ENCODE results near the gene RNF169.

RNF169 gene, protein sequence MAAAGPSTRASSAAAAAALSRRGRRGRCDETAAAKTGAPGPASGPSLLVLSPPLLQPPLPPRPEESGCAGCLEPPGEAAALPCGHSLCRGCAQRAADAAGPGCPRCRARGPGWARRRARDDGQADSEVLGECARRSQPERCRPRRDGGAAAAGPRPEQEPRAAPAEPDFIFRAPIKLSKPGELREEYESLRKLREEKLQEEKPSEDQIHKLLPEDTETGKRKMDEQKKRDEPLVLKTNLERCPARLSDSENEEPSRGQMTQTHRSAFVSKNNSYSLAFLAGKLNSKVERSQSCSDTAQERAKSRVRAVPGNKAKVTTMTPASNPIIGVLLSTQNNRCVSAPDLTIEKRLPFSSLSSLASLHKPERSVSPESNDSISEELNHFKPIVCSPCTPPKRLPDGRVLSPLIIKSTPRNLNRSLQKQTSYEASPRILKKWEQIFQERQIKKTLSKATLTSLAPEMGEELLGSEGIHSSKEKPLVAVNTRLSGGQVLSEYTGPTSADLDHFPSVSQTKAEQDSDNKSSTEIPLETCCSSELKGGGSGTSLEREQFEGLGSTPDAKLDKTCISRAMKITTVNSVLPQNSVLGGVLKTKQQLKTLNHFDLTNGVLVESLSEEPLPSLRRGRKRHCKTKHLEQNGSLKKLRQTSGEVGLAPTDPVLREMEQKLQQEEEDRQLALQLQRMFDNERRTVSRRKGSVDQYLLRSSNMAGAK

DNA sequence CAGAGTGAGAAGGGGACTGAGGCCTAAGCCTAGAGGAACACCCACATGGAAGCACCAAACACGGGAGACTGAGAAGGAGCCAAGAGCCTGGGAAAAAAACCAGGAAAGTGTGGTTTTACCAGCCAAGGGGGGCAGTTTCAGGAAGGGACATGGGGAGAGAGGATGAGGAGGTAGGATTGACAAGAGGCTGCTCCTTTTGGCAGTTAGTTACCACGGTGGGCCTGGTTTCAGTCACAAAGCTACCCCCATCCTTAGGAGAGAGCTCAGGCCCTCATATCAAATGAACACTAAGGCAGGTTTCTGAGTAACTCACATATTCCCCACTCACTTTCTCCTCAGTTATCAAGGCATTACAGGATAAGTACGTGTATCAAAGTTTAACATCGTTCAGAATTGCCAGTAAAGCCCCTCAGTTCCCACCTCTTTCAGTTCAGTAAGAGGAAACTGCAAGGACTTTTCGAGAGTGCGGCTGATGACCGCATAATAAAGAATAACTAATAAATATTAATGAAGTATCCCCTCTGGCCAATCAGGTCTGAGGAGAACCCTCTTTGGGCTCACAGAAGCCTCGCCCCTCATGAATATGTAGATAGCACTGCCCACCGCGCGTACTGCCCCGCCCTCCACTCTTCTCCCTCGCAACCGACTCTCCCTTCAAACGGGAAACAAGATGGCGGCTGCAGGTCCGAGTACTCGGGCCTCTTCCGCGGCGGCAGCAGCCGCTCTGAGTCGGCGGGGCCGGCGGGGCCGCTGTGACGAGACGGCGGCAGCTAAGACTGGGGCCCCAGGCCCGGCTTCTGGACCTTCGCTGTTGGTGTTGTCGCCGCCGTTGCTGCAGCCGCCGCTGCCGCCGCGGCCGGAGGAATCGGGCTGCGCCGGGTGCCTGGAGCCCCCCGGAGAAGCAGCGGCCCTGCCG, at the start of gene RNF169:
TSS of gene RNF169 (plus strand) at position 639 of the 916 bp plus-strand sequence. CDS start at position 671, 32 bp downstream.
- FAIRE-seq = peak; percentile 85

DNA sequence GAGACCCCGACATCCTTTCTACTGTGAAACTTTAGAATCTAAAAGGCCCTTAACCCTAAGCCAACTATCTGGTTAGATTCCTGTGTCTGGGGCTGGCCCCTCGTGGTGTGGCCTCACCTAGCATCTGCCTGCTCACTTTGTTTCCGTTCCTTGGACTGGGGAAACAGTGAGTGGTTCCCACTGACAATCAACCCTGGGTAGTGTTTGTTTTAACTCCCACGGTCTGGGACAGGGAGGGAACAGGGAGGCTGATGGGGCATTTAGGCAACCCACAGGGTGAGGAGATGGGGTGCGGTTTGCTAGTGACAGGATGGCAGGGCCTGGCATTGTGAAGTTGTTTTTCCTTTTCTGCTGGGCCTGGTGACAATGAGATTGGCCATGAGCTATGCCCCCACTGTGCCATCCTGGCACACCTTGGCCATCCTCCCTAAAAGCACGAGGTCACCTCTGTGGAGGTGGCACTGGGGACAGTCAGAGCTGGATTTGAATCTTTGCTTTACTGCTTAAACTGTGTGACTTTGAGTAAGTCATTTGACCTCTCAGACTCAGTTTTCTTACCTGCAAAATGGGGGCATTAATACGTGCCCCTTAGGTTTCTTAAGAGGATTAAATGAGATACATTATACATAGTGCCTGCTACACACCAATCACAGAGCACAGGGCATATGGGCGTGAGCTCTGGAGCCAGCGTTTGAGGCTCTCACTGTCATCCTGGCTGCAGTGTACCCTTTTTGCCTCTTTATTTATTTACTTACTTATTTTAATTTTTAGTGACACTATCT, 48.8 kb upstream of the RNF169 start:
- FAIRE-seq = no peak

GRCh38 chr11:74701351-74701750, 47.3 kb upstream of the RNF169 start:
- no peak for FAIRE-seq

DNA sequence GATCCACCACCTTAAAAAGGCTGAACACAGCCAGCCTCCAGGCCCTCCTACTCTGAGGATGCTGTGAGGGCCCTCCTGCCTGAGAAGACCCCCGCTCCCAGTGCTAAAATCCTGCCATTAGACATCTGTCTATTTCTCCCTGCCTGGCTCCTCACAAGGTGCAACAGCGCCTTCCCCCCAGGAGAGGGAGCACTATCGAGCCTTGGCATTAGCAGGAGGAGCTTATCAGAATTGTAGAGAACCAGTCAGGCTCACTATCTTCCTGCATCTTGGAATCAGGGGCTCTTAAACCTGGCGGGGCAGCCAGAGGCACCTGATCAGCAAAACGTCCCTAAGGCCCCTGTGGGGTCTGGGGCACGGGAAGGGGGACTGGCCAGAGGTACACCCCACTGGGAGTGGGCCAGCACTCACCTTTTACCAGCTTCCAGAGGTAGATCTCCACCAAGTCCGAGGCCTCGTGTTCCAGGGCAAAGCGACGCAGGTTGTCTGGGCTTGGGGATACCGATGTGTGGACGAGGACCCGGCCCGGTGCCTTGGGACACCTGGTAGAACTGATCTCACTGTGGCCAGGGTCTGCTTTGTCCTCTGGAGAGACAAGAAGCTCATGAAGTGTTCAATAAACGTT, 46.2 kb upstream of the RNF169 start:
- no peak for FAIRE-seq

GRCh38 chr11:74703211-74703610, 45.4 kb upstream of the RNF169 start:
- no peak for FAIRE-seq

GRCh38 chr11:74707182-74707581, 41.5 kb upstream of the RNF169 start:
- FAIRE-seq = no peak

- FAIRE-seq = no peak
These were observed 40.8 kb upstream of the RNF169 start for GRCh38 chr11:74707602-74708510.

- no peak for FAIRE-seq
These were observed 39.5 kb upstream of the RNF169 start for GRCh38 chr11:74709175-74709574.

GRCh38 chr11:74710281-74710938, 38.2 kb upstream of the RNF169 start:
- FAIRE-seq = no peak

GRCh38 chr11:74713686-74714085, 35.0 kb upstream of the RNF169 start:
- no peak for FAIRE-seq

DNA sequence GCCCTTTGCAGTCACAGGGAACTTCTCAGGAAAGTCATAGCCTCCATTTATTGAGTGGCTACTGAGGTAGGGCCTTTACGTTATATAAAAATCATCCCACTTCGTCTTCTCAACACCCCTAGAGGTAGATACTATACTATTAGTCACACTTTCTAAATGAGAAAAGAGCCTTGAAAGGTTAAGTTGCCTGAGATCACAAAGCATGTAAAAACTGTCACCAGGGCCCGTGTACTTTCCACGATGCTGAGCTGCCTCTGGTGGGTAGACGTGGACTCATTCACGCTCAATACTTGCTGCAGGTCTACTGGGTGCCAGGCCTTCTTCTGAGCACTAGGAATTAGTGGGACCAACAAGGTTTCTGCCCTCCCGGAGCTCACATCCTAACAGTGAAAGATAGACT, 33.7 kb upstream of the RNF169 start:
- FAIRE-seq = no peak

GRCh38 chr11:74717221-74717969, 31.3 kb upstream of the RNF169 start:
- no peak for FAIRE-seq

DNA sequence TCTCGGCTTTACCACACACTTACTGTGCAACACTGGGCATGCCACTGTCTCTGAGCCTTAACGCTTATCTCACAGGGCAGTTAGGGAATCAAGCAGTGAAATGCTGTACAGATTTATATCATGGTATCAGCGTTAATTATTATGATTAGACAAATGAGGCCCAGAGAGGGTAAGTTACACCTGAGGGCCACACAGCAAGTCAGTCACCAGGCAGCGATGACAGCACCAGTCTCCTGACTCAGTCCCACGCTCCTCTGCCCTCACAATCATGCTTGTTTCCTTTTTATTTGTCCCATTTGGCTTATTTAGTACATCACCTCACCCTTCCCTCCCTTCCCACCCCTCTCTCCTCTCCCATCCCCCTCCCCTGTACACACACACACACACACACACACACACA, 29.6 kb upstream of the RNF169 start:
- FAIRE-seq = no peak

DNA sequence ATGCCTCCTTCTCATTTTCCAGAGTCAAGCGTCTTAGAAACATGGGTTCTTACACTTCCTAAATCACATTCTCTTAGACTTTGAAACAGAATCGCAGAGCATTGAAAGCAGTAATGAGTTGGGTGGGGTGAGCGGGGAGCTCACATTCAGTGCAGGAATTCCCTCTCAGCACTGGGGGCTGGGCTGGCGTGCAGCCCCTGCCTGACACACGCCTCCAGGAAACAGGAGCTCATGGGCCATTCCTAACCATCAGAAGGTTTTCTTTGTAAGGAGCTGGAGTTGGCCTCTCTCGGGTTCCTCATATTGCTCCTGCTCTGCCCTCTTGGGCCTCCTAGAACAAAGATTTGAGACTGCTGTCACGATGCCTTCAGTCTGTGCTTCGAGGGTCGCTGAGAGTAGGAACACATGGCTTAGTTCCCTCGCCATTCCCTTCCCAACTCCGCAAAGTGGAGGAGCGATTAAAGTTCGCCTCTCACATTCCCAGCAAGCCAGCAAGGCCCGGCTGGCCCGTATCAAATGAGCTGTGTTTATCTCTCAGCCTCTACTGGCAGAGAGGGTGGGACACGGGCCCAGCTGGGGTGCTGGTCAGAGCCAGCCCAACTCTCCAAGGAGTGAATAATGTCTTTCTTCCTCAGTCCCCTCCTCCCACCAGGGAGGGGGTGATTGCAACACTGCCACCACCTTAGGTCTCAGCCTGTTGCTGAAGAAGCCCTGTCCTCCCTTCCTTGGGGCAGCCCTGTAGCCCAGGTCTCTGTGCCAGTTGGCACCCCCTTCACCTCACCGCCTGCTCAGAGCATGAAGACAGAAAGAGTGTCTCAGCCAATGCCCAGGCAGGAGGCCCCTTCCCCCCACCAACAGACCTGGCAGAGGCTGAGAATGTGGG, 27.8 kb upstream of the RNF169 start:
- FAIRE-seq = no peak

DNA sequence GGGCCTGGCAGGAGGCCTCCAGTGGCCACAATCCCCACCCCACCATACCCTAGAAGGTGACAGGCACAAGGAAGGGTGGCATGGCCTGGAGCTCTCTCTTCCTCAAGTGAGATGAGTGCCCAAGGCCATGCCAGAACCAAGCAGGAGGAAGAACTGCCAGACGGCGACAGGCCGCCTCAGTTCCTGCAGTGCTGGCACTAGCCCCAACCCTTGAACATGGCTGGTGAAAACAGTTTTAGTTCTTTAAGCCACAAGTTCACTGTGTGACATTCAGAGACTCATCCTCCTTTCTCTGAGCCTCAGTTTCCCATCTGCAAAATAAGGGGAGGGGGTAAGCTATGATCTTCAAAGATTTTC, 27.2 kb upstream of the RNF169 start:
- FAIRE-seq = no peak

- FAIRE-seq = no peak
These were observed 25.1 kb upstream of the RNF169 start for GRCh38 chr11:74723511-74723910.

DNA sequence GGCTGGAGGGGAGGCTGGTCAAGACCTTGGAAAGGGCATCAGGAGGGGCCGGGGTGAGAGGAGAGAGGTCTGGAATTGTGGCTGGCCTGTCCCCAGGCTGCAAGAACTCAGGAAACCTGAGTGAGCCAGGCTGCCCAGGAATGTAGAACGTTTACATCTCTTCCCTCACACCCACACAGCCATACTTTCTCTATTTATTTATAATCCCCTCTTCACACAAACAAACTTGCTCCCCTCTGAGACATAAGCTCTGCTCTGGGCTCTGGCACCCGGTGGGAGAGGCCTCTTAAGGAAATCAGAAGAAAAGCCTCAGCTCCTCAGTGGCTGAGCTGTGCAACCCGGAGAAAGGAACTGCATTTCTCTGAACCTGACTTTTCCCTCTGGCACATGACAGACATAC, 22.9 kb upstream of the RNF169 start:
- no peak for FAIRE-seq

GRCh38 chr11:74726547-74727182, 22.0 kb upstream of the RNF169 start:
- FAIRE-seq = no peak
